IMR-90 (cell line): ENCODE data around the gene ZNF512B. TPM values are rescaled to one million over a fixed set of nuclear protein-coding genes. Genes with fewer than 3 reads are reported as not detected.

ENCODE experiments used
- ATAC-seq: fragments of 200-7000 bp; cut with Tn5 transposase; 2 replicates; pipeline ENCODE4 v1.9.1; 2020; ENCODE audit warnings: low read depth, mild to moderate bottlenecking, moderate library complexity
- BruUV-seq: library from RNA; stranded (reverse); fragments of 400-500 nt; replicated peaks from 2 replicates; lab custom pipeline; 2021; lab: Mats Ljungman, UMichigan
- CTCF ChIA-PET: fragments of 300-600 bp; formaldehyde crosslinking; extraction: SDS; loops from one replicate; lab custom pipeline; 2021; ENCODE audit warnings: antibody characterized with exemption; lab: Yijun Ruan, JAX
- POLR2A ChIA-PET: fragments of 300-600 bp; sonication (Branson Sonifier 250); formaldehyde crosslinking; loops from one replicate; lab custom pipeline; 2022; ENCODE audit warnings: antibody characterized with exemption; ENCODE audit not compliant: unreplicated experiment; lab: Charles Lee
- DNase-seq: peaks from one replicate; pipeline ENCODE4 v3.0.0; 2013
- H2AFZ ChIP-seq: replicated peaks from 2 replicates; pipeline ENCODE3; 2013; ENCODE audit warnings: low read length, mild to moderate bottlenecking; ENCODE audit not compliant: poor library complexity
- H2AK5ac ChIP-seq: 2 replicates; pipeline ENCODE4 v1.6.1; 2013; ENCODE audit warnings: low read depth, low read length, inconsistent platforms
- H2AK9ac ChIP-seq: replicated peaks from 2 replicates; pipeline ENCODE3; 2013; ENCODE audit warnings: mild to moderate bottlenecking, low read depth, low read length, moderate library complexity; ENCODE audit not compliant: poor library complexity
- H2BK120ac ChIP-seq: 2 replicates; pipeline ENCODE4 v1.6.1; 2013; ENCODE audit warnings: low read depth, low read length, inconsistent platforms
- H2BK15ac ChIP-seq: 3 replicates; pipeline ENCODE4 v1.6.1; 2013; ENCODE audit warnings: low read depth, low read length, inconsistent platforms
- H2BK20ac ChIP-seq: 2 replicates; pipeline ENCODE4 v1.6.1; 2013; ENCODE audit warnings: low read depth, mild to moderate bottlenecking, inconsistent platforms, low read length, moderate library complexity
- H2BK5ac ChIP-seq: 2 replicates; pipeline ENCODE4 v1.6.1; 2013; ENCODE audit warnings: mild to moderate bottlenecking, low read depth, low read length, inconsistent platforms; ENCODE audit not compliant: poor library complexity, severe bottlenecking
- H3K14ac ChIP-seq: replicated peaks from 2 replicates; pipeline ENCODE4 v1.6.1; 2013; ENCODE audit warnings: low read depth, low read length, inconsistent platforms
- H3K18ac ChIP-seq: 2 replicates; pipeline ENCODE4 v1.6.1; 2013; ENCODE audit warnings: low read depth, low read length, control low read depth
- H3K23ac ChIP-seq: 2 replicates; pipeline ENCODE4 v1.6.1; 2013; ENCODE audit warnings: low read depth, low read length, inconsistent platforms
- H3K27ac ChIP-seq: 2 replicates; pipeline ENCODE4 v1.5.1; 2013; ENCODE audit warnings: mild to moderate bottlenecking, control low read depth, low read length; ENCODE audit not compliant: insufficient read depth
- H3K27me3 ChIP-seq: 2 replicates; pipeline ENCODE4 v1.6.1; 2013; ENCODE audit warnings: low read length; ENCODE audit not compliant: control insufficient read depth, insufficient read depth
- H3K36me3 ChIP-seq: 2 replicates; pipeline ENCODE4 v1.6.1; 2013; ENCODE audit warnings: low read length, mixed read lengths; ENCODE audit not compliant: control insufficient read depth, insufficient read depth
- H3K4ac ChIP-seq: 2 replicates; pipeline ENCODE4 v1.6.1; 2013; ENCODE audit warnings: low read depth, low read length, inconsistent platforms
- H3K4me1 ChIP-seq: 2 replicates; pipeline ENCODE4 v1.6.1; 2013; ENCODE audit warnings: low read length, mixed read lengths; ENCODE audit not compliant: control insufficient read depth, insufficient read depth
- H3K4me2 ChIP-seq: 2 replicates; pipeline ENCODE4 v1.6.1; 2013; ENCODE audit warnings: low read depth, mild to moderate bottlenecking, control low read depth, low read length, moderate library complexity
- H3K4me3 ChIP-seq: 2 replicates; pipeline ENCODE4 v1.5.1; 2013; ENCODE audit warnings: low read depth, mild to moderate bottlenecking, control low read depth, low read length, moderate library complexity; ENCODE audit not compliant: insufficient read depth
- H3K56ac ChIP-seq: 2 replicates; pipeline ENCODE4 v1.6.1; 2013; ENCODE audit warnings: low read length, inconsistent platforms; ENCODE audit not compliant: insufficient read depth; ENCODE audit errors: extremely low read depth
- H3K79me1 ChIP-seq, 2 experiments: 2 replicates each; pipeline ENCODE4 v1.6.1; 2013; ENCODE audit warnings: low read length in 2 of 2, inconsistent platforms in 1 of 2, low read depth in 1 of 2
- H3K9ac ChIP-seq: 2 replicates; pipeline ENCODE4 v1.6.1; 2013; ENCODE audit warnings: low read depth, low read length, control low read depth
- H3K9me1 ChIP-seq: 2 replicates; pipeline ENCODE4 v1.6.1; 2013; ENCODE audit warnings: low read length, inconsistent platforms; ENCODE audit not compliant: insufficient read depth
- H3K9me3 ChIP-seq: 2 replicates; pipeline ENCODE4 v1.6.1; 2013; ENCODE audit warnings: low read length; ENCODE audit not compliant: control insufficient read depth, insufficient read depth
- H4K20me1 ChIP-seq: 2 replicates; pipeline ENCODE4 v1.6.1; 2013; ENCODE audit warnings: low read length, inconsistent platforms; ENCODE audit not compliant: insufficient read depth
- H4K5ac ChIP-seq: 2 replicates; pipeline ENCODE4 v1.6.1; 2013; ENCODE audit warnings: mild to moderate bottlenecking, low read depth, low read length, control low read depth
- H4K8ac ChIP-seq, 2 experiments: 2 replicates each; pipeline ENCODE4 v1.6.1; 2013; ENCODE audit warnings: low read depth in 2 of 2, low read length in 2 of 2, control low read depth in 1 of 2, inconsistent platforms in 1 of 2
- H4K91ac ChIP-seq: 2 replicates; pipeline ENCODE4 v1.6.1; 2013; ENCODE audit warnings: low read depth, low read length, inconsistent platforms; ENCODE audit not compliant: insufficient read depth
- CEBPB ChIP-seq: IDR thresholded peaks from 2 replicates; pipeline ENCODE4 v1.6.1; 2012; ENCODE audit warnings: low read depth, low read length, improper control_type of control experiment
- CHD1 ChIP-seq: IDR thresholded peaks from 2 replicates; pipeline ENCODE4 v1.6.1; 2012; ENCODE audit warnings: low read depth, low read length, improper control_type of control experiment
- ELK1 ChIP-seq: fragments of 150-350 bp; IDR thresholded peaks from 2 replicates; pipeline ENCODE4 v1.6.1; 2016; ENCODE audit warnings: low read depth, mild to moderate bottlenecking, low read length, moderate library complexity, borderline replicate concordance
- FOS ChIP-seq: fragments of 150-350 bp; IDR thresholded peaks from 2 replicates; pipeline ENCODE4 v1.6.1; 2016; ENCODE audit warnings: low read depth, low read length
- MXI1 ChIP-seq: IDR thresholded peaks from 2 replicates; pipeline ENCODE4 v1.6.1; 2012; ENCODE audit warnings: low read depth, mild to moderate bottlenecking, low read length, moderate library complexity, borderline replicate concordance
- NFE2L2 ChIP-seq: fragments of 150-350 bp; IDR thresholded peaks from 2 replicates; pipeline ENCODE4 v1.6.1; 2016; ENCODE audit warnings: low read depth, mild to moderate bottlenecking, low read length
- RAD21 ChIP-seq: IDR thresholded peaks from 2 replicates; pipeline ENCODE4 v1.6.1; 2012; ENCODE audit warnings: low read length, improper control_type of control experiment
- USF2 ChIP-seq: fragments of 150-350 bp; IDR thresholded peaks from 2 replicates; pipeline ENCODE4 v1.6.1; 2017; ENCODE audit warnings: mild to moderate bottlenecking, antibody characterized with exemption, low read length, low read depth
- WGBS, 2 experiments: methylation state at CpG; one replicate each; pipeline versions ENCODE4 v1.1.5 to v1.1.7; 2013; ENCODE audit warnings: missing lambda C conversion rate in 2 of 2; ENCODE audit not compliant: insufficient read length in 1 of 2; ENCODE audit errors: extremely low coverage in 2 of 2; 5-methylcytosine and 5-hydroxymethylcytosine counted together
- dilution Hi-C: fragments of 300-500 bp; cut with HindIII; formaldehyde crosslinking; loops from one replicate; pipeline ENCODE4 v1.14.3; 2018; ENCODE audit warnings: low sequenced_read_pairs; ENCODE audit not compliant: unreplicated experiment
- in situ Hi-C: fragments of 300-500 bp; cut with MboI; formaldehyde crosslinking; loops from 3 replicates; pipeline ENCODE4 v1.14.3; 2019; ENCODE audit warnings: low sequenced_read_pairs, inconsistent platforms, mixed read lengths
- intact Hi-C: fragments of 100-400 bp; cut with micrococcal nuclease; formaldehyde crosslinking; loops from 2 replicates; pipeline ENCODE4 v1.10.0; 2022
- polyA plus RNA-seq, 3 experiments: library from polyadenylated mRNA; depleted of rRNA; stranded (reverse); fragments of >200 nt; gene quantifications; 2 replicates each; pipeline ENCODE4 v1.2.3, GENCODE V29; 2012; ENCODE audit warnings: low replicate concordance in 1 of 3
- total RNA-seq: library from RNA; depleted of rRNA; stranded (reverse); fragments of >200 nt; gene quantifications from 2 replicates; pipeline ENCODE4 v1.2.3, GENCODE V29; 2012

The ZNF512B gene
- total and polyA plus RNA-seq, 2 of the 4 experiments (the other 2 are of a cell fraction) = 6.5 to 15.6 TPM

GRCh38 chr20:64006490-64006889, 36.8 kb upstream of the ZNF512B start:
- no peak overlapping the region for H2BK5ac ChIP-seq
- no peak overlapping the region for H2AK5ac ChIP-seq
- DNase-seq (no peak), ATAC-seq (no peak)
- H3K9me1 ChIP-seq = peaks cover 13% of the 10 kb centered on the region
- no peak overlapping the region for H2BK15ac ChIP-seq
- no peak overlapping the region for H4K5ac ChIP-seq
- H3K79me1 ChIP-seq = peaks cover 29 to 56% of the 10 kb centered on the region in 2 experiments
- no peaks in the 10 kb centered on the region for H3K9me3 ChIP-seq
- in situ Hi-C loops (no loop called here), dilution Hi-C loops (no loop called here), intact Hi-C loops (no loop called here)
- no peak overlapping the region for H3K4ac ChIP-seq
- no peak overlapping the region for H3K4me3 ChIP-seq
- H2AK9ac ChIP-seq = no peak overlapping the region
- H3K56ac ChIP-seq = no peak overlapping the region
- H3K9ac ChIP-seq = no peak overlapping the region
- H2AFZ ChIP-seq = no peak overlapping the region
- no peak overlapping the region for H2BK120ac ChIP-seq
- no TSS peak for BruUV-seq
- no peak overlapping the region for H3K14ac ChIP-seq
- peaks cover 15% of the 10 kb centered on the region; the same call in 1 of the 2 replicates for H3K4me1 ChIP-seq
- H4K20me1 ChIP-seq = peaks cover 36% of the 10 kb centered on the region
- H3K23ac ChIP-seq = no peak overlapping the region
- ChIA-PET CTCF (no interaction called here), POLR2A (no interaction called here)
- no peak overlapping the region for H3K27ac ChIP-seq
- no peaks in the 10 kb centered on the region for H3K27me3 ChIP-seq
- no peak overlapping the region for H3K4me2 ChIP-seq
- H4K91ac ChIP-seq = no peak overlapping the region
- H2BK20ac ChIP-seq = no peak overlapping the region
- H4K8ac ChIP-seq = no peak overlapping the region
- TF ChIP-seq FOS = no peak
- TF ChIP-seq ELK1 = no peak
- no peak for TF ChIP-seq USF2
- TF ChIP-seq RAD21 = no peak
- no peak for TF ChIP-seq MXI1
- TF ChIP-seq CHD1 = no peak
- TF ChIP-seq NFE2L2 = no peak
- no peak for TF ChIP-seq CEBPB
- H3K36me3 ChIP-seq = peaks cover 56% of the 10 kb centered on the region
- no peak overlapping the region for H3K18ac ChIP-seq
- 85% methylated on average over 8 of the region's 10 CpGs; no CpG with 5 or more reads in 1 of the 2 experiments for WGBS, 2 experiments
